CD4-positive, alpha-beta T cell treated with Interleukin-21 for 1 hour (primary cell): ENCODE data around the gene PARS2.

ENCODE experiments used
- DNase-seq: peaks from one replicate; pipeline ENCODE4 v3.0.0-alpha.2; 2020

The PARS2 gene

GRCh38 chr1:54767526-54767925, 3.2 kb upstream of the PARS2 start:
- peak; percentile 3 for DNase-seq

- DNase-seq, result no peak
Observed at GRCh38 chr1:54766726-54767125, 2.4 kb upstream of the PARS2 start.

- no peak for DNase-seq
Observed at GRCh38 chr1:54764922-54765561, 719 bp upstream of the PARS2 start.

- DNase-seq, result no peak
Observed at GRCh38 chr1:54763816-54764132, 549 bp downstream of the PARS2 start.

GRCh38 chr1:54758678-54759348, 5.5 kb downstream of the PARS2 start:
- no peak for DNase-seq

- no peak for DNase-seq
Observed at GRCh38 chr1:54757833-54758232, 6.5 kb downstream of the PARS2 start.

GRCh38 chr1:54754486-54755285, 9.6 kb downstream of the PARS2 start:
- no peak for DNase-seq

GRCh38 chr1:54754045-54754444, 10.3 kb downstream of the PARS2 start:
- DNase-seq, result no peak

- no peak for DNase-seq
Observed at GRCh38 chr1:54751426-54751825, 12.9 kb downstream of the PARS2 start.

- no peak for DNase-seq
Observed at GRCh38 chr1:54750596-54750995, 13.7 kb downstream of the PARS2 start.

- DNase-seq, result no peak
Observed at GRCh38 chr1:54748094-54748835, 16.1 kb downstream of the PARS2 start.

GRCh38 chr1:54745864-54746263, 18.5 kb downstream of the PARS2 start:
- no peak for DNase-seq

GRCh38 chr1:54745274-54745673, 19.0 kb downstream of the PARS2 start:
- no peak for DNase-seq

GRCh38 chr1:54744696-54745095, 19.6 kb downstream of the PARS2 start:
- DNase-seq, result no peak

- no peak for DNase-seq
Observed at GRCh38 chr1:54743416-54744226, 20.7 kb downstream of the PARS2 start.

GRCh38 chr1:54742282-54742681, 22.0 kb downstream of the PARS2 start:
- DNase-seq, result no peak

- DNase-seq, result no peak
Observed at GRCh38 chr1:54741531-54741930, 22.8 kb downstream of the PARS2 start.

GRCh38 chr1:54738244-54738643, 26.1 kb downstream of the PARS2 start:
- no peak for DNase-seq

GRCh38 chr1:54736685-54737084, 27.6 kb downstream of the PARS2 start:
- no peak for DNase-seq

GRCh38 chr1:54728027-54728426, 36.3 kb downstream of the PARS2 start:
- DNase-seq, result no peak

GRCh38 chr1:54724771-54725170, 39.6 kb downstream of the PARS2 start:
- no peak for DNase-seq

GRCh38 chr1:54723985-54724384, 40.3 kb downstream of the PARS2 start:
- DNase-seq, result no peak

GRCh38 chr1:54721719-54722118, 42.6 kb downstream of the PARS2 start:
- DNase-seq, result no peak
